Renal cortical epithelial cell (primary cell): ENCODE measurements around the gene ELK3. TPM values are rescaled to one million over a fixed set of nuclear protein-coding genes. Genes with fewer than 3 reads are reported as not detected.
"Not testable (repeated sequence)": the region's sequence is repeated elsewhere in the genome, so short reads cannot be mapped to it uniquely, and the experiment has no call there.

Source experiments
- DNase-seq: peaks from one replicate; pipeline ENCODE4 v3.0.0-alpha.2; 2011; ENCODE audit warnings: low read depth
- total RNA-seq: library from RNA; depleted of rRNA; stranded (reverse); fragments of >200 nt; gene quantifications from 2 replicates; pipeline ENCODE4 v1.2.3, GENCODE V29; 2014

Gene ELK3
- total RNA-seq, 1 donor from 2014 or later: 26.7 TPM

DNA sequence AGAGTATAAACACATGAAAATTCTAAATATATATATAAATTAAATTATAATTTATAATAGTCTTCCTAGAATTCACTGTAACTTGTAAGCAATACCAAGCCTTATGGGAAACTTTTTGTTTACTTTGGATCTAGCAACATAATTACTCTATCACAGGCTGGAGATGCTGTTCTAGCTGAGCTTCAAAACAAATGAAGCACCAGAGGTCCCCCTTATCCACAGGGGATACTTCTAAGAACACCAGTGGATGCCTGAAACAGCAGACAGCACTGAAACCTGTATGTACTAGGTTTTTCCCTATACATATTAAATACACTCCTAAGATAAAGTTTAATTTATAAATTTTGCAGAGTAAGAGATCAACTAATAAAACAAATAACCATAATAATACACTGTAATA, 109.5 kb downstream of the ELK3 start:
- DNase-seq: no peak

DNA sequence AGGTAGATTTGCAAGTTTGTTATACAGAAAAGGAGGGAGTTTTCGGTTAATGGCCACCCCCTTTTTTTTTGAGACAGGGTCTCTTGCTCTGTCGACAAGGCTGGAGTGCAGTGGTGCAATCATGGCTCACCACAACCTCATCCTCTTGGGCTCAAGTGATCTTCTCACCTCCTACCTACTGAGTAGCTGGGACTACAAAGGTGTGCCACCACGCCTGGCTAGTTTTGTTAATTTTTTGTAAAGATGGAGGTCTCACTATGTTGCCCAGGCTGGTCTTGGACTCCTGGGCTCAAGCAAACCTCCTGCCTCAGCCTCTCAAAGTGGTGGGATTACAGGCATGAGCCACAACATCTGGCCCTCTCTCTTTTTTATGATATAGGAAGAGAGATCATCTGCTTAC, 111.5 kb downstream of the ELK3 start:
- DNase-seq: no peak

DNA sequence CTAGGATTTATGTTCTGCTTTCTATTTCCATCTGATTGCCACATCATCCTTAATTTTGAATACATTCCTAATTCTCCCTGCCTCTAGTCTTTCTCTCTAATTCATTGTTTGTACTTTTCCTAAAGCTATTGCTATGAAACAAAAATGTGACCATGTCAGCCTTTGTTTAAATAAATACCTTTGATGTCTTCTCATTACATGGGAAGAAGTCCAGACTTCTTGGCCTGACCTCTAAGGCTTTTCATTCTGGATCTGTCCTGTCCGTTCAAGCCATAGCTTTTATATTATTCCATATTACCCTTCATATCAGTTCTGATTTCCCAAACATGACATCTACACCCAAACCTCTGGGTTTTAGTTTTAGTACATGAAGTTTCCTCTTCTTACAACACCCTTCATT, 114.7 kb downstream of the ELK3 start:
- no peak for DNase-seq

DNA sequence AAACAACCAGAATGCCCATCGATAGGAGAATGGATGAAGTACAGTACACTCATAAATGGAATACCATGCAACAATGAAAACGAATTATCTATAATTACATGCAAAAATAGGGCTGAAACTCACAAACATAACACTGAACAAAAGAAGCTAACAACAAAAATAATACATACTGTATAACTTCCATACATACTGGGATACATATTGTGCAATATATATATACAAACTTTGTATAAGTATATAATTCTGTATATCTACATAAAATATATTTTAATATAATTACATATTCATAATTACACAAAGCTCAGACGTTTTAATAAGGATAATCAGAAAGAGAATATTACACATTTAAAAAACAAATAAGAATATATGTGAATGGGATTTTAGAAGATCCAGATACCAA, 115.9 kb downstream of the ELK3 start:
- DNase-seq: no peak

DNA sequence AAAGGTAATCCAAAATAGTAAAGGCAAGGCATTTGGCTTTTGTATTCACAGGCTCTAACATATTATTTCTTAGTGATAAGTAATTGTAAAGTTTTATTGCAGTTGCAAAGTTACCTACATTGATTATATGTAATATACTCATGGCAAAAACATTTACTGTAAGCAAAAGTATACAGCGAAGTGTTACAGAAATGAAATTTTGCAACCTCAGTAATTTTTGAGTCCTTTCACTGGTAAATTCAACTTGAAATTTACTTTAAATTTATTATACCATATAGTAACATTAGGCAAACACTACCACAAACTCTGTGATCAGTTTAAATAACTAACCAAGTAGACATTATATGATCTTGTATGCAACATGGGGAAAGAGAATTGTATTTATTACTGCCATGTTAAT, 117.0 kb downstream of the ELK3 start:
- no peak for DNase-seq

DNA sequence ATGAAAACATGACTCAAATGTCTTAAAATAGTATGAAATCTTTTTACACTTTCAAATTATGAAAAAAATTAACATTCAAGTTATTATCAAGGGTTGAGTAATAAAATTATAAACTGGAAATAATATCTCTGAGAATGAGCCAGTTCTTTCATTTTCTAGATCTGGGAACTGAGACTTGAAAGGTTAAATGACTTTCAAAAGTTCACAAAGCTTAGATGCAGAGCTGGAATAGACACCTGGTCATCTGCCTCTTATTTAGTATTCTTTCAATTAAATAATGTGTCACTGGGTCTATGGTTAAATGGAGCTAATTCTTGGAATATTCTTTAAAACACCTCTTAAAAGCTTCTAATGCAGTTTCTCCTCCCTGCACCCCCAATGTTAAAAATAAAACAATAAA, 119.4 kb downstream of the ELK3 start:
- DNase-seq: no peak

DNA sequence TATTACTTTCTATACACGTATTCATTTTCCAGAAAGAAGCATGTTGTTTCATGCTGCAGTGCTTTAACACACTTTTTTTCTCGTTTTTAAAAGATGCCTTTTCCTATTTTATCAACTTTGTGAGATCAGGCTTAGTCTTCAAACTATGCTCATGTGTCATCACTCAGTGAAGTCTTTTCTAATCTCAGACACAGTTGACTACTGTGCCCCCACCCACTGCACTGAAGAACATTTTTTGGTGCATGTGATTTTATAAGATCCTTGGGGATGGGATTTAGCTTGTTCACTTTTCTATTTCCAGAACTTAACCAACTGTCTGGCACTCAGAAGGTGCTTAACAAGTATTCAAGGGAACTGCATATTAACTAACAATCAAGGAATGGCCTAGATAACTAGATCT, 120.5 kb downstream of the ELK3 start:
- DNase-seq: no peak

DNA sequence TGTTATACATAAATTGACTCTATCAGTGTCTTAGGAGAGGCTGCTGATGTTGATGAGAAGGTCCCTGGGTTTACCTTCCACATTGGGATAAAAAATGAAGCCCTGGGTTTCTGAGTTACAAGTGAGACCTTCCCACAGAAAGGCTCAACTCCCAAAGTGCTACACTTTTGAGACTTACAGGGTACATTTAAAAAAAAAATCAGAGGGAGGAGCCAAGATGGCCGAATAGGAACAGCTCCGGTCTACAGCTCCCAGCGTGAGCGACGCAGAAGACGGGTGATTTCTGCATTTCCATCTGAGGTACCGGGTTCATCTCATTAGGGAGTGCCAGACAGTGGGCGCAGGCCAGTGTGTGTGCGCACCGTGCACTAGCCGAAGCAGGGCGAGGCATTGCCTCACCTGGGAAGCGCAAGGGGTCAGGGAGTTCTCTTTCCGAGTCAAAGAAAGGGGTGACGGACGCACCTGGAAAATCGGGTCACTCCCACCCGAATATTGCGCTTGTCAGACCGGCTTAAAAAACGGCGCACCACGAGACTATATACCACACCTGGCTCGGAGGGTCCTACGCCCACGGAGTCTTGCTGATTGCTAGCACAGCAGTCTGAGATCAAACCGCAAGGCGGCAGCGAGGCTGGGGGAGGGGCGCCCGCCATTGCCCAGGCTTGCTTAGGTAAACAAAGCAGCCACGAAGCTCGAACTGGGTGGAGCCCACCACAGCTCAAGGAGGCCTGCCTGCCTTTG, 121.7 kb downstream of the ELK3 start:
- peak; percentile 25 for DNase-seq

DNA sequence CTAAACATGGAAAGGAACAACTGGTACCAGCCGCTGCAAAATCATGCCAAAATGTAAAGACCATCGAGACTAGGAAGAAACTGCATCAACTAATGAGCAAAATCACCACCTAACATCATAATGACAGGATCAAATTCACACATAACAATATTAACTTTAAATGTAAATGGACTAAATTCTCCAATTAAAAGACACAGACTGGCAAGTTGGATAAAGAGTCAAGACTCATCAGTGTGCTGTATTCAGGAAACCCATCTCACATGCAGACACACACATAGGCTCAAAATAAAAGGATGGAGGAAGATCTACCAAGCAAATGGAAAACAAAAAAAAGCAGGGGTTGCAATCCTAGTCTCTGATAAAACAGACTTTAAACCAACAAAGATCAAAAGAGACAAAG, 123.6 kb downstream of the ELK3 start:
- DNase-seq: not testable (repeated sequence)

Other genes starting within 250 kb of the ELK3 start
- gene HAL, start 198.0 kb upstream of the ELK3 start, total RNA-seq: 0.10 TPM in 1 of 2 replicates, not detected in the other
- gene LTA4H, start 158.8 kb upstream of the ELK3 start, total RNA-seq: 92.9 and 112 TPM in 2 replicates
- 57.4 and 58.5 TPM in 2 replicates for gene CDK17, start 206.1 kb downstream of the ELK3 start, total RNA-seq